SU-DHL-6 (cell line): Measurements from ENCODE around the gene CIAO2A.
A peak's percentile ranks its signal among the peaks of the same experiment; 100 is the strongest.

Experiments used
- H2AFZ ChIP-seq: fragments of 200-600 bp; sonication (generic); 2 replicates; pipeline ENCODE4 v1.6.1; 2014; ENCODE audit warnings: low read depth, mild to moderate bottlenecking, moderate library complexity, mixed read lengths, antibody characterized with exemption, low read length; ENCODE audit not compliant: severe bottlenecking
- H3F3A ChIP-seq: fragments of 200-600 bp; shearing (Covaris generic); 2 replicates; pipeline ENCODE4 v1.6.0; 2016; ENCODE audit warnings: antibody characterized with exemption, mild to moderate bottlenecking; ENCODE audit not compliant: insufficient read depth
- H3K27ac ChIP-seq: fragments of 200-600 bp; sonication (generic); 2 replicates; pipeline ENCODE4 v1.5.1; 2016; ENCODE audit warnings: low read depth, mild to moderate bottlenecking, low read length, moderate library complexity, mixed read lengths
- H3K27me3 ChIP-seq: fragments of 200-600 bp; sonication (generic), shearing (Covaris generic); 2 replicates; pipeline ENCODE4 v1.6.0; 2014; ENCODE audit warnings: mild to moderate bottlenecking, low read length
- H3K36me3 ChIP-seq: fragments of 200-600 bp; sonication (generic); 2 replicates; pipeline ENCODE4 v1.6.1; 2014; ENCODE audit warnings: mild to moderate bottlenecking, low read length, mixed read lengths
- H3K4me2 ChIP-seq: fragments of 300-600, 200-600 bp; shearing (Covaris generic), sonication (generic); 2 replicates; pipeline ENCODE4 v1.6.0; 2014; ENCODE audit warnings: low read length, low read depth, mild to moderate bottlenecking; ENCODE audit not compliant: poor library complexity, severe bottlenecking
- H3K4me3 ChIP-seq: fragments of 200-600 bp; sonication (generic); 2 replicates; pipeline ENCODE4 v1.5.1; 2014; ENCODE audit warnings: antibody characterized with exemption, low read length, mild to moderate bottlenecking, mixed read lengths; ENCODE audit not compliant: insufficient read depth, poor library complexity, severe bottlenecking
- H3K79me2 ChIP-seq: fragments of 200-600 bp; sonication (generic); 2 replicates; pipeline ENCODE4 v1.6.1; 2014; ENCODE audit warnings: mild to moderate bottlenecking, low read length, moderate library complexity; ENCODE audit not compliant: insufficient read depth
- H3K9ac ChIP-seq: fragments of 200-600 bp; sonication (generic); 2 replicates; pipeline ENCODE4 v1.7.0; 2014; ENCODE audit warnings: mild to moderate bottlenecking, low read length
- H3K9me2 ChIP-seq: fragments of 200-600 bp; sonication (generic); replicated peaks from 2 replicates; pipeline ENCODE4 v1.6.1; 2014; ENCODE audit warnings: low read length; ENCODE audit not compliant: insufficient read depth
- H3K9me3 ChIP-seq: fragments of 200-600 bp; sonication (generic); 2 replicates; pipeline ENCODE4 v1.6.1; 2014; ENCODE audit warnings: low read length, mixed read lengths; ENCODE audit not compliant: insufficient read depth
- H4K20me1 ChIP-seq: fragments of 200-600 bp; sonication (generic); 2 replicates; pipeline ENCODE4 v1.6.1; 2014; ENCODE audit warnings: low read depth, mild to moderate bottlenecking, antibody characterized with exemption, low read length, moderate library complexity, mixed read lengths
- CTCF ChIP-seq: fragments of 200-600 bp; sonication (generic); IDR thresholded peaks from one replicate; pipeline ENCODE4 v1.5.1; 2017; ENCODE audit warnings: antibody characterized with exemption, mild to moderate bottlenecking, low read length, moderate library complexity; ENCODE audit not compliant: insufficient read depth, poor library complexity, severe bottlenecking
- EZH2phosphoT487 ChIP-seq: fragments of 200-600 bp; sonication (generic), shearing (Covaris generic); conservative IDR thresholded peaks from 2 replicates; pipeline ENCODE4 v1.6.1; 2018; ENCODE audit warnings: mild to moderate bottlenecking, antibody characterized with exemption, low read length, moderate library complexity, mixed read lengths

CIAO2A gene

GRCh38 chr15:64070106-64070505, 23.5 kb downstream of the CIAO2A start:
- no peak overlapping the region for H3K4me2 ChIP-seq
- no peaks in the 10 kb centered on the region; the same call in 1 of the 2 replicates for H3F3A ChIP-seq
- H4K20me1 ChIP-seq = no peaks in the 10 kb centered on the region
- H3K9me3 ChIP-seq = no peaks in the 10 kb centered on the region
- H3K27me3 ChIP-seq = no peaks in the 10 kb centered on the region
- H3K27ac ChIP-seq = no peak overlapping the region
- no peaks in the 10 kb centered on the region for H3K9me2 ChIP-seq
- no peak overlapping the region for H3K4me3 ChIP-seq
- H3K9ac ChIP-seq = no peak overlapping the region
- H3K79me2 ChIP-seq = no peaks in the 10 kb centered on the region
- TF ChIP-seq CTCF = no peak
- no peak for TF ChIP-seq EZH2phosphoT487
- no peak overlapping the region for H2AFZ ChIP-seq
- H3K36me3 ChIP-seq = peaks cover 16% of the 10 kb centered on the region; the same call in 1 of the 2 replicates

DNA sequence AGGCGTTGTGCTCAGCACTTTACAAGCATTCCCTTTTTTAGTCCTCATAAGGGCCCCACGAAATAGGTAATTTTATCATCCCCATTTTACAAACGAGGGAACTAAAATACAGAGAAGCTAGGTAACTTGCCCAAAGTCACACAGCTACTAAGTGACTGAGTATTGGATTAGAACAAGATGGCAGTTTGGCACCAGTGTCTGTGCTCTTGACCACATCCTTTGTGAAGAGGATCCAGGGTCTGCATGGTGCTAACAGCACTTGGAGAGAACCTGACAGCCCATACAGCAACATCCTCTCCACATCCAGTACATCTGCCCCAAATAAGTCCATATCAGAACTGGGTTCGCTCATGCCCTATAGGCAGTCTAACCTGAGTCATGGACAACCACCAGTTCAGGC, 25.5 kb downstream of the CIAO2A start:
- Histone ChIP-seq H3K4me2 (no peak overlapping the region), H3K9ac (no peak overlapping the region), H3K9me3 (no peaks in the 10 kb centered on the region), H3K36me3 (peaks cover 9% of the 10 kb centered on the region; the same call in 1 of the 2 replicates), H3K27ac (no peak overlapping the region), H4K20me1 (no peaks in the 10 kb centered on the region), H2AFZ (no peak overlapping the region), H3K79me2 (no peaks in the 10 kb centered on the region), H3K4me3 (no peak overlapping the region), H3K27me3 (no peaks in the 10 kb centered on the region), H3K9me2 (no peaks in the 10 kb centered on the region), H3F3A (no peaks in the 10 kb centered on the region)
- TF ChIP-seq EZH2phosphoT487 = no peak
- TF ChIP-seq CTCF = no peak

DNA sequence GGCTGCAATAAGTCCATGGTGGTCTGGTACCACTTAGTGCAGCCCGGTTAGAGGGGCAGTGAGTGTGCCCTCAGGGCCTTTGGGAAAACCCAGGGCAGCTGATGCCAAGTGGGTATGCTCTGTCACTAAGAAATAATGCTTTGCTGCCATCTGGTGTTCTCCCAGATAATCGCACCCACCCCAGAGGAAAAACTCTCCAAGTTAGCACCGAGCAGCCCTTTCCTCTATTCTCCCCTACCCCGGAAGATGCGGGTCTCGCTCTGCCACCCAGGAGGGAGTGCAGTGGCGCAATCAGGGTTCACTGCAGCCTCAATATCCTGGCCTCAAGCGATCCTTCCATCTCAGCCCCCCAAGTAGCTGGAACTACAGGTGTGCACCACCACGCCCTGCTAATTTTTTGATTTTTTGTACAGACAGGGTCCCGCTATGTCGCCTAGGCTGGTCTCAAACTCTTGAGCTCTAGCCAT, 26.0 kb downstream of the CIAO2A start:
- peak; percentile 39 for TF ChIP-seq CTCF
- no peak for TF ChIP-seq EZH2phosphoT487
- Histone ChIP-seq H3K79me2 (no peaks in the 10 kb centered on the region), H2AFZ (no peak overlapping the region), H3K27me3 (no peaks in the 10 kb centered on the region), H3K4me3 (no peak overlapping the region), H3K27ac (no peak overlapping the region), H4K20me1 (no peaks in the 10 kb centered on the region), H3K4me2 (no peak overlapping the region), H3K36me3 (0 out of 2 replicates have a peak, but pooled peaks cover 4% of the 10 kb centered on the region), H3K9ac (no peak overlapping the region), H3F3A (no peaks in the 10 kb centered on the region), H3K9me3 (no peaks in the 10 kb centered on the region), H3K9me2 (no peaks in the 10 kb centered on the region)
